Endothelial cell of umbilical vein (primary cell): ENCODE measurements around the gene ZNF396. TPM values are rescaled to one million over a fixed set of nuclear protein-coding genes. Genes with fewer than 3 reads are reported as not detected.

Source experiments
- BruUV-seq: library from RNA; stranded (reverse); fragments of 400-500 nt; replicated peaks from 2 replicates; lab custom pipeline; 2021; lab: Mats Ljungman, UMichigan
- CTCF ChIA-PET: fragments of 300-600, 350-600 bp; sonication (Branson Sonifier 250); formaldehyde crosslinking; loops from one replicate; lab custom pipeline; 2021; ENCODE audit warnings: antibody characterized with exemption, inconsistent platforms; lab: Charles Lee
- POLR2A ChIA-PET: fragments of 300-600, 350-600 bp; sonication (Branson Sonifier 250); formaldehyde crosslinking; loops from one replicate; lab custom pipeline; 2021; ENCODE audit warnings: antibody characterized with exemption, inconsistent platforms; lab: Charles Lee
- DNase-seq: peaks from one replicate; pipeline ENCODE4 v3.0.0-alpha.2; 2011; ENCODE audit warnings: low read depth, low spot score
- FAIRE-seq: peaks from 2 replicates; lab custom pipeline; 2011; peaks lifted over from hg19 to GRCh38; lab: Jason Lieb, UNC
- H2AFZ ChIP-seq: 2 replicates; pipeline ENCODE4 v1.6.0; 2012; ENCODE audit warnings: low read depth, low read length, control low read depth, inconsistent platforms
- H3K27ac ChIP-seq: 2 replicates; pipeline ENCODE4 v1.5.1; 2011; ENCODE audit warnings: low read depth, mild to moderate bottlenecking, control low read depth, low read length, moderate library complexity; ENCODE audit not compliant: insufficient read depth
- H3K27me3 ChIP-seq, 2 experiments: 2 replicates each; pipeline versions ENCODE4 v1.6.0 to v1.6.1; 2011; ENCODE audit warnings: low read length in 2 of 2, mixed read lengths in 1 of 2; ENCODE audit not compliant: control insufficient read depth in 2 of 2, insufficient read depth in 2 of 2
- H3K36me3 ChIP-seq, 2 experiments: 2 replicates in 1 of 2; 3 replicates in 1 of 2; pipeline ENCODE4 v1.5.1; 2011; ENCODE audit warnings: low read length in 2 of 2, mild to moderate bottlenecking in 1 of 2, moderate library complexity in 1 of 2; ENCODE audit not compliant: control insufficient read depth in 2 of 2, insufficient read depth in 2 of 2; ENCODE audit errors: extremely low read depth in 1 of 2
- H3K4me1 ChIP-seq: 3 replicates; pipeline ENCODE4 v1.5.1; 2011; ENCODE audit warnings: mild to moderate bottlenecking, low read length; ENCODE audit not compliant: control insufficient read depth, insufficient read depth; ENCODE audit errors: extremely low read depth
- H3K4me2 ChIP-seq: 2 replicates; pipeline ENCODE4 v1.6.1; 2011; ENCODE audit warnings: low read length, control low read depth, mixed read lengths; ENCODE audit not compliant: insufficient read depth
- H3K4me3 ChIP-seq, 3 experiments: fragments of 200-600 bp in 1 of 3; sonication (generic), shearing (Covaris generic) in 1 of 3; replicated peaks in 1 of 3; 2 replicates each; pipeline ENCODE4 v1.5.1; 2011 to 2016; ENCODE audit warnings: control low read depth in 3 of 3, low read length in 3 of 3, mild to moderate bottlenecking in 2 of 3, inconsistent platforms in 1 of 3, low read depth in 1 of 3, moderate library complexity in 1 of 3; ENCODE audit not compliant: insufficient read depth in 1 of 3
- H3K79me2 ChIP-seq: 2 replicates; pipeline ENCODE4 v1.6.0; 2012; ENCODE audit warnings: low read length, inconsistent platforms; ENCODE audit not compliant: control insufficient read depth, insufficient read depth
- H3K9ac ChIP-seq: replicated peaks from 2 replicates; pipeline ENCODE3; 2011; ENCODE audit warnings: low read length, control low read depth; ENCODE audit not compliant: insufficient read depth; ENCODE audit errors: extremely low read depth
- H3K9me1 ChIP-seq: replicated peaks from 3 replicates; pipeline ENCODE4 v1.6.0; 2011; ENCODE audit warnings: mild to moderate bottlenecking, low read length; ENCODE audit not compliant: control insufficient read depth, insufficient read depth; ENCODE audit errors: extremely low read depth
- H3K9me3 ChIP-seq: replicated peaks from 2 replicates; pipeline ENCODE4 v1.5.1; 2012; ENCODE audit warnings: low read length, inconsistent platforms; ENCODE audit not compliant: control insufficient read depth, insufficient read depth
- H4K20me1 ChIP-seq: replicated peaks from 2 replicates; pipeline ENCODE3; 2011; ENCODE audit warnings: mild to moderate bottlenecking, low read length; ENCODE audit not compliant: control insufficient read depth, insufficient read depth; ENCODE audit errors: extremely low read depth
- EZH2 ChIP-seq: IDR thresholded peaks from 2 replicates; pipeline ENCODE4 v1.6.1; 2012; ENCODE audit warnings: borderline replicate concordance, low read depth, mild to moderate bottlenecking, moderate library complexity, low read length, inconsistent platforms; ENCODE audit not compliant: severe bottlenecking
- FOS ChIP-seq: IDR thresholded peaks from 2 replicates; pipeline ENCODE4 v1.6.1; 2011; ENCODE audit warnings: mild to moderate bottlenecking, low read length, moderate library complexity, borderline replicate concordance; ENCODE audit not compliant: insufficient read depth
- GATA2 ChIP-seq: IDR thresholded peaks from 2 replicates; pipeline ENCODE4 v1.7.0; 2011; ENCODE audit warnings: low read depth, mild to moderate bottlenecking, moderate library complexity, mixed read lengths, low read length; ENCODE audit not compliant: insufficient read length, insufficient read depth
- JUN ChIP-seq: IDR thresholded peaks from 2 replicates; pipeline ENCODE4 v1.6.1; 2011; ENCODE audit warnings: borderline replicate concordance, low read depth; ENCODE audit not compliant: insufficient read length, insufficient read depth
- MYC ChIP-seq: IDR thresholded peaks from one replicate; pipeline ENCODE4 v1.6.1; 2011; ENCODE audit warnings: mild to moderate bottlenecking, low read depth, low read length
- POLR2A ChIP-seq: IDR thresholded peaks from 2 replicates; pipeline ENCODE4 v1.6.1; 2012; ENCODE audit warnings: low read depth, mild to moderate bottlenecking, control low read depth, low read length
- POLR2AphosphoS5 ChIP-seq: IDR thresholded peaks from 2 replicates; pipeline ENCODE4 v1.6.1; 2012; ENCODE audit warnings: low read depth, mild to moderate bottlenecking, control low read depth, low read length, moderate library complexity; ENCODE audit not compliant: insufficient read depth
- dilution Hi-C: fragments of 300-500 bp; cut with MboI; formaldehyde crosslinking; loops from one replicate; pipeline ENCODE4 v1.15.0; 2019; ENCODE audit warnings: low sequenced_read_pairs; ENCODE audit not compliant: extremely low pct_ligation_motif_present
- intact Hi-C: fragments of 100-400 bp; cut with micrococcal nuclease; formaldehyde crosslinking; loops from one replicate; pipeline ENCODE4 v1.10.0; 2022
- polyA plus RNA-seq, 4 experiments: library from polyadenylated mRNA; depleted of rRNA in 3 of 4; stranded (reverse) in 3 of 4; unstranded in 1 of 4; fragments of >200 nt; gene quantifications; 2 replicates each; pipeline versions ENCODE4 v1.2.1 to v1.2.3, GENCODE V29; 2011 to 2012; ENCODE audit warnings: missing spikeins in 1 of 4
- total RNA-seq: library from RNA; stranded (reverse); gene quantifications from 2 replicates; pipeline ENCODE4 v1.2.3, GENCODE V29; 2021
- TF ChIP-seq, protein P1 (sequence below): IDR thresholded peaks from 2 replicates; pipeline ENCODE4 v1.6.1; 2011; ENCODE audit not compliant: insufficient read depth, insufficient read length
- TF ChIP-seq, protein P2 (sequence below), 2 donors: IDR thresholded peaks; 1 replicate in 1 of 2; 2 replicates in 1 of 2; pipeline ENCODE4 v1.5.1; 2011; ENCODE audit warnings: low read length in 2 of 2, mild to moderate bottlenecking in 2 of 2, moderate library complexity in 2 of 2, control low read depth in 1 of 2, inconsistent platforms in 1 of 2, low read depth in 1 of 2; ENCODE audit not compliant: insufficient read depth in 1 of 2; ENCODE audit errors: extremely low read depth in 1 of 2

The ZNF396 gene
- total and polyA plus RNA-seq, 2 donors (not counting 3 experiments of a cell fraction or from before 2014, with no cell fraction given): 0.28 to 0.44 TPM

DNA sequence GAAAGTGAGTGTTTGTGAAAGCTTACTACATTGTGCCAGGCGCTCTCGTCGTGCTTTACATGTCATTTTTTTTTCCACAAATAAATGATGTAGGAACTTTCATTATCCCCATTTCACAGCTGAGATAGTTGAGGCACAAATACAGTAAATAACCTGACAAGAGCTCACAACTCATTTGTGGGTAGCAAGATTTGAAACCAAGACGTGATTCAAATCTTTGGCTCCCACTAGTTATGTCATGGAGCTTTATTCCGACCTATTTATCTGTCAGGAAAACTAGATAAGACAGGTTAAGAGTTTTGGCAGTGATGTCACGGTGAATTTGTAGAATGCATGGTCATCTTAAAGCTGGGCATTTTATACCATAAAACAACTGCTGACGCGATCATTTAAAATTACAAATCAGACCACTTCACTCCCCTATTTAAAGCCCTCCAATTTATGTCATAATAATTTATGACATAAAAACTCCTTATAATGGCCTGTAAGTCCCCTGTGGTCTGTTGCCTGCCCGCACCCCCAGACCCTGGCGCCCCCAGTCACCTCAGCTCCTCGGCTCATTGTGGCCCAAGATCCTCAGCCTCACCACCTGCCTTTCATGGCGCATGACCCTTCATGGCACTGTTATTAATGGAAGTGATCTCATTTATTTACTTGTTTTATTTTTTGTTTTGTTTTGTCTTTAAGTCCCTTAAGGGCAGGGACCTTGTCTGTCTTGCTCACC, 32.2 kb downstream of the ZNF396 start:
- H3K9me1 ChIP-seq: no peaks in the 10 kb centered on the region
- peak overlapping the region; percentile 98 for H2AFZ ChIP-seq
- BruUV-seq: no TSS peak
- H3K27me3 ChIP-seq: no peaks in the 10 kb centered on the region
- H3K4me3 ChIP-seq: peak overlapping the region; percentile 69 to 97 (median 92)
- dilution Hi-C loops (no loop called here), intact Hi-C loops (loop anchor here (1.0 to 5.0 kb wide), 3 partner anchors 55 to 338 kb away; partner anchors contain the start of gene ZSCAN30)
- peaks cover 43% of the 10 kb centered on the region for H3K79me2 ChIP-seq
- POLR2A ChIA-PET: interaction anchor here (0.9 to 1.1 kb wide), 2 partner anchors 78 to 104 kb away, joined by 3 read pairs; partner anchors contain the start of gene ZNF397
- peaks cover 14% of the 10 kb centered on the region for H4K20me1 ChIP-seq
- peak overlapping the region; percentile 99 for H3K9ac ChIP-seq
- H3K4me2 ChIP-seq: peak overlapping the region; percentile 97
- peak overlapping the region; percentile 95 for H3K27ac ChIP-seq
- no peak for FAIRE-seq
- no peak for DNase-seq
- no peaks in the 10 kb centered on the region for H3K9me3 ChIP-seq
- TF ChIP-seq JUN (no peak), EZH2 (no peak), POLR2A (no peak), FOS (no peak), MYC (no peak), GATA2 (no peak), POLR2AphosphoS5 (no peak)
- TF ChIP-seq, protein P1, sequence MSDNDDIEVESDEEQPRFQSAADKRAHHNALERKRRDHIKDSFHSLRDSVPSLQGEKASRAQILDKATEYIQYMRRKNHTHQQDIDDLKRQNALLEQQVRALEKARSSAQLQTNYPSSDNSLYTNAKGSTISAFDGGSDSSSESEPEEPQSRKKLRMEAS: no peak
- TF ChIP-seq, protein P2, sequence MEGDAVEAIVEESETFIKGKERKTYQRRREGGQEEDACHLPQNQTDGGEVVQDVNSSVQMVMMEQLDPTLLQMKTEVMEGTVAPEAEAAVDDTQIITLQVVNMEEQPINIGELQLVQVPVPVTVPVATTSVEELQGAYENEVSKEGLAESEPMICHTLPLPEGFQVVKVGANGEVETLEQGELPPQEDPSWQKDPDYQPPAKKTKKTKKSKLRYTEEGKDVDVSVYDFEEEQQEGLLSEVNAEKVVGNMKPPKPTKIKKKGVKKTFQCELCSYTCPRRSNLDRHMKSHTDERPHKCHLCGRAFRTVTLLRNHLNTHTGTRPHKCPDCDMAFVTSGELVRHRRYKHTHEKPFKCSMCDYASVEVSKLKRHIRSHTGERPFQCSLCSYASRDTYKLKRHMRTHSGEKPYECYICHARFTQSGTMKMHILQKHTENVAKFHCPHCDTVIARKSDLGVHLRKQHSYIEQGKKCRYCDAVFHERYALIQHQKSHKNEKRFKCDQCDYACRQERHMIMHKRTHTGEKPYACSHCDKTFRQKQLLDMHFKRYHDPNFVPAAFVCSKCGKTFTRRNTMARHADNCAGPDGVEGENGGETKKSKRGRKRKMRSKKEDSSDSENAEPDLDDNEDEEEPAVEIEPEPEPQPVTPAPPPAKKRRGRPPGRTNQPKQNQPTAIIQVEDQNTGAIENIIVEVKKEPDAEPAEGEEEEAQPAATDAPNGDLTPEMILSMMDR (IDR thresholded peaks at IDR 0.05; ENCODE audit: extremely low read depth in 1 of 2, insufficient read depth in 1 of 2, low read depth in 1 of 2, low read length in 2 of 2): no peak
- CTCF ChIA-PET: interaction anchor here (0.8 to 2.6 kb wide), 10 partner anchors 9 to 339 kb away, joined by 3 to 26 read pairs (median 4); partner anchors contain the start of genes ZNF397 and ZSCAN30
- H3K36me3 ChIP-seq: peaks cover 4 to 5% of the 10 kb centered on the region in 2 experiments
- peaks cover 18% of the 10 kb centered on the region for H3K4me1 ChIP-seq
